HFFc6 (cell line): Measurements from ENCODE around the gene ZCWPW1. TPM values are rescaled to one million over a fixed set of nuclear protein-coding genes. Genes with fewer than 3 reads are reported as not detected.
"Not testable (repeated sequence)": the region's sequence is repeated elsewhere in the genome, so short reads cannot be mapped to it uniquely, and the experiment has no call there.

Experiments used
- DNase-seq: peaks from one replicate; pipeline ENCODE4 v3.0.0-alpha.2; 2018
- H3K27ac Mint-ChIP-seq: 2 replicates; pipeline ENCODE4 v1.8.0; 2020; ENCODE audit warnings: mild to moderate bottlenecking, mixed read lengths
- H3K27me3 Mint-ChIP-seq: 2 replicates; pipeline ENCODE4 v1.8.0; 2021; ENCODE audit warnings: mild to moderate bottlenecking, moderate library complexity, mixed read lengths; ENCODE audit not compliant: insufficient read depth
- H3K36me3 Mint-ChIP-seq: 2 replicates; pipeline ENCODE4 v1.8.0; 2021; ENCODE audit warnings: low read depth, mixed read lengths
- H3K4me1 Mint-ChIP-seq: 2 replicates; pipeline ENCODE4 v1.8.0; 2020; ENCODE audit warnings: low read depth, mixed read lengths
- H3K4me3 Mint-ChIP-seq: 2 replicates; pipeline ENCODE4 v1.8.0; 2020; ENCODE audit warnings: mild to moderate bottlenecking, moderate library complexity, mixed read lengths
- H3K9me3 Mint-ChIP-seq: 2 replicates; pipeline ENCODE4 v1.8.0; 2020; ENCODE audit warnings: mild to moderate bottlenecking, mixed read lengths
- total RNA-seq, 6 experiments: library from RNA; stranded (reverse); fragmentation: NEBNext Ultra II Directional; extraction: Animal tissue kit (Norgen Biotek cat#: 25700); gene quantifications; 2 replicates in 1 of 6; 3 replicates in 5 of 6; pipeline ENCODE4 v1.2.3, GENCODE V29; 2021
- TF ChIP-seq, protein P1 (sequence below): fragments of 200-600 bp; sonication (generic); IDR thresholded peaks from 2 replicates; pipeline ENCODE4 v1.5.0; 2021; ENCODE audit warnings: antibody characterized with exemption, mild to moderate bottlenecking

The ZCWPW1 gene
- total RNA-seq, 6 experiments from 2014 or later: 0.55 to 1.7 (median 1.2) TPM

- TF ChIP-seq, protein P1, sequence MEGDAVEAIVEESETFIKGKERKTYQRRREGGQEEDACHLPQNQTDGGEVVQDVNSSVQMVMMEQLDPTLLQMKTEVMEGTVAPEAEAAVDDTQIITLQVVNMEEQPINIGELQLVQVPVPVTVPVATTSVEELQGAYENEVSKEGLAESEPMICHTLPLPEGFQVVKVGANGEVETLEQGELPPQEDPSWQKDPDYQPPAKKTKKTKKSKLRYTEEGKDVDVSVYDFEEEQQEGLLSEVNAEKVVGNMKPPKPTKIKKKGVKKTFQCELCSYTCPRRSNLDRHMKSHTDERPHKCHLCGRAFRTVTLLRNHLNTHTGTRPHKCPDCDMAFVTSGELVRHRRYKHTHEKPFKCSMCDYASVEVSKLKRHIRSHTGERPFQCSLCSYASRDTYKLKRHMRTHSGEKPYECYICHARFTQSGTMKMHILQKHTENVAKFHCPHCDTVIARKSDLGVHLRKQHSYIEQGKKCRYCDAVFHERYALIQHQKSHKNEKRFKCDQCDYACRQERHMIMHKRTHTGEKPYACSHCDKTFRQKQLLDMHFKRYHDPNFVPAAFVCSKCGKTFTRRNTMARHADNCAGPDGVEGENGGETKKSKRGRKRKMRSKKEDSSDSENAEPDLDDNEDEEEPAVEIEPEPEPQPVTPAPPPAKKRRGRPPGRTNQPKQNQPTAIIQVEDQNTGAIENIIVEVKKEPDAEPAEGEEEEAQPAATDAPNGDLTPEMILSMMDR: no peak
- Mint-ChIP-seq H3K9me3 (no peaks in the 10 kb centered on the region; the same call in 1 of the 2 replicates), H3K27ac (no peak overlapping the region), H3K4me3 (no peak overlapping the region), H3K27me3 (peaks cover 4% of the 10 kb centered on the region), H3K4me1 (peaks cover 16% of the 10 kb centered on the region), H3K36me3 (no peaks in the 10 kb centered on the region)
- DNase-seq: no peak
Observed at GRCh38 chr7:100380196-100380595, 48.3 kb downstream of the ZCWPW1 start.

- H3K36me3 Mint-ChIP-seq: no peaks in the 10 kb centered on the region
- TF ChIP-seq, protein P1: no peak
- no peak for DNase-seq
- H3K27ac Mint-ChIP-seq: no peak overlapping the region
- no peak overlapping the region for H3K4me3 Mint-ChIP-seq
- peaks cover 7% of the 10 kb centered on the region for H3K4me1 Mint-ChIP-seq
- H3K9me3 Mint-ChIP-seq: no peaks in the 10 kb centered on the region; the same call in 1 of the 2 replicates
- H3K27me3 Mint-ChIP-seq: peaks cover 3% of the 10 kb centered on the region
Observed at GRCh38 chr7:100378114-100378755, 50.3 kb downstream of the ZCWPW1 start.

GRCh38 chr7:100376066-100376465 lies 52.4 kb downstream of the ZCWPW1 start:
- Mint-ChIP-seq H3K27ac (no peak overlapping the region), H3K4me3 (no peak overlapping the region), H3K27me3 (peaks cover 3% of the 10 kb centered on the region), H3K36me3 (no peaks in the 10 kb centered on the region), H3K9me3 (no peaks in the 10 kb centered on the region), H3K4me1 (no peaks in the 10 kb centered on the region; the same call in 1 of the 2 replicates)
- no peak for DNase-seq
- TF ChIP-seq, protein P1: no peak

- TF ChIP-seq, protein P1: no peak
- Mint-ChIP-seq H3K4me1 (no peaks in the 10 kb centered on the region; the same call in 1 of the 2 replicates), H3K36me3 (no peaks in the 10 kb centered on the region), H3K27ac (no peak overlapping the region), H3K9me3 (no peaks in the 10 kb centered on the region), H3K4me3 (no peak overlapping the region), H3K27me3 (peaks cover 6% of the 10 kb centered on the region)
- DNase-seq: no peak
Observed at GRCh38 chr7:100374601-100375000, 53.9 kb downstream of the ZCWPW1 start.

GRCh38 chr7:100373870-100374598 lies 54.5 kb downstream of the ZCWPW1 start:
- not testable (repeated sequence) for H3K4me1 Mint-ChIP-seq, H3K36me3 Mint-ChIP-seq, H3K9me3 Mint-ChIP-seq, H3K4me3 Mint-ChIP-seq, H3K27me3 Mint-ChIP-seq, DNase-seq, H3K27ac Mint-ChIP-seq

GRCh38 chr7:100373261-100373831 lies 55.2 kb downstream of the ZCWPW1 start, which contains the start of gene PILRA:
Gene PILRA, plus strand, starts transcription at chr7:100373487. Its CDS starts 170 bp downstream, at chr7:100373657.
- Mint-ChIP-seq H3K27me3 (peaks cover 6% of the 10 kb centered on the region), H3K36me3 (no peaks in the 10 kb centered on the region), H3K4me1 (no peaks in the 10 kb centered on the region; the same call in 1 of the 2 replicates), H3K27ac (peak within 1 kb of the TSS; percentile 70), H3K4me3 (no peak within 1 kb of the TSS), H3K9me3 (no peaks in the 10 kb centered on the region)
- DNase-seq: no peak
- TF ChIP-seq, protein P1: no peak
